CD4-positive, alpha-beta T cell treated with Interleukin-4 for 4 hours (primary cell): ENCODE measurements around the gene CD44.
A peak's percentile ranks its signal among the peaks of the same experiment; 100 is the strongest.
"Not testable (repeated sequence)": the region's sequence is repeated elsewhere in the genome, so short reads cannot be mapped to it uniquely, and the experiment has no call there.

Experiments used
- DNase-seq: peaks from one replicate; pipeline ENCODE4 v3.0.0-alpha.2; 2020

CD44 gene

DNA sequence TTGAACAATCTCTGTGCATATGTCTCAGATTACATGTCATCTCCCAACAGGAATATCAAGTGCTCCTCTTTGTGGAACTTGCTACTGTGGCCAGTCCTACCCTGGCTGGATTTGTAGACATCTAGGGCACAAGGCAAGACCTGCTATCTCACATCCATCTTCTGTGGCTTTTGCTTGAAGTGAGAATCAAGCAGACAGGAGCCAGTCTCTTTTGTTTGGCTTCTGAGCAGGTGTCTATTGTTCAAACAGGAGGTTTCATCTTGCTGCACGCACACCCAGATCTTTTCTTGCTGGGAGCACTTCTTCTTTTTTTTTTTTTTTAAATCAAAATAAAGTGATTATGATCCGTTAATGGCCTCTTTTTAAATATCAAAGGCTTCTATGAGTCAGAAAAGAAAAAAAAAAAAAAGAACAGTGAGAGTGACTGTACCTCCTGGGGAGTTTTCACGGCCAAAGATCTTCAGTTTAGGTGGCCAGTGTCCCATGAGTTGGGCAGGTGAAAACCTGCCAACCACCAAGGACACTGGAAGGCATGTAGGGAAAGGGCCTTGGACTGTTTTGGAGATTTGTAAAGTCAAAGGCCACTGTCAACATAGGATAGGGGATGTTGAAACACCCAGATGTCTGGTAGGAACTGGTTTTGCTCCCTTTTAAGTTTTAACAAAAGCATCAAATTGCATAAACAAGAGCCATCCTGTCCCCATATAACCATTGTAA lies 78.1 kb downstream of the CD44 start:
- peak; percentile 82 for DNase-seq

DNA sequence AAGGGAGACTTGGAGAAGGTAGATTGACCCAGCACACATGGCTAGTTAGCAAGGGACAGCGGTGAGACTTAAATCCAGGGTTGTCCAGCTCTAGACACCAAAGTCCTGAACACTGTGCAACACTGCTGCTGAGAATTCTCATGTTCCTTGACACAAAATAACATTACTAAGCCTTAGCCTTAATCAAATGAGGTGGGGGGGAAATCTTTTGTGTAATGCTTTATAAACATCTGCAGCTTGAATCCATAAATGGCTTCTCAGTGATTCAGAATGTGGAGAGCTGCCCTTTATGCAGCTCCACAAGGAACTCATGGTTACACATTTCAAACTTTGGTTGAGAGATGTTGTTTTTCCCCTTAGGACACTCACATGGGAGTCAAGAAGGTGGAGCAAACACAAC lies 80.0 kb downstream of the CD44 start:
- DNase-seq, result no peak

DNA sequence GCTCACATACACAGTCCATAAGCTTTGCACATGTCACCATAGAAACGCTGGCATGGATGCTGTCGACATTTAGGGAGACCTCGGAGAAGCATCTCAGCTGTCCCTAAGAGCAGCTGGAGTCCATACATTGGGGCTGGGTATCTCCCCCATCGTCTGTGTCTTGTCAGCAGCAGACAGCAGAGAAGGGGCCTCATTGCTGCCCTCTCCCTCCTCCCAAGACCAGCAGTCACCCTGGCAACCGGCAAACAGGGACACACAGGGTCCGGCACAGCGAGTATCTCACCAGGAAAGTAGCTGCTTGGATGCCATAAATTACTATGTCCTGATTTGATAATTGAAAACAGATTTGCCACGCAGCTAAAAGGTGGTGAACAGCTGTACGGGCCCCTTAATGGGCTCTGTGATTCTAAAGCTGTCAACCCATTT lies 84.4 kb downstream of the CD44 start:
- DNase-seq, result no peak

DNA sequence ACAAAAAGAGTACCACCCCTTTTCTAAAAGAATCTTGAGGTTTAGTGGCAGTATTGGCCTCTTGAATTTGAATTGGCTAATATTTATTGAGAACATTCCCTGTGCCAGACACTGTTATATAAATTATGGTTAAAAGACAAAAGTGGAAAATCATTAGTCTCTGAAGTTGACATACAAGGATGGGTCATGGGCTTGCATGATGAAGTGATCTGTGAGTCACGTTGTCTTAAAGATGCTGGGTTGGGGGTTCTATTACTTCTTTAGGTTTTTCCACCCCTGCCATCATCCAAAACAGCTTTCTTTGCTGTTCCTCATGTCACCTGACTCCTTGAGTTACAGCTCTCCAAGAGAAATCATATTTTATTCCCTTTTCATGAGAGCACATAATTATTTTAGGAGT lies 85.0 kb downstream of the CD44 start:
- DNase-seq, result no peak

DNA sequence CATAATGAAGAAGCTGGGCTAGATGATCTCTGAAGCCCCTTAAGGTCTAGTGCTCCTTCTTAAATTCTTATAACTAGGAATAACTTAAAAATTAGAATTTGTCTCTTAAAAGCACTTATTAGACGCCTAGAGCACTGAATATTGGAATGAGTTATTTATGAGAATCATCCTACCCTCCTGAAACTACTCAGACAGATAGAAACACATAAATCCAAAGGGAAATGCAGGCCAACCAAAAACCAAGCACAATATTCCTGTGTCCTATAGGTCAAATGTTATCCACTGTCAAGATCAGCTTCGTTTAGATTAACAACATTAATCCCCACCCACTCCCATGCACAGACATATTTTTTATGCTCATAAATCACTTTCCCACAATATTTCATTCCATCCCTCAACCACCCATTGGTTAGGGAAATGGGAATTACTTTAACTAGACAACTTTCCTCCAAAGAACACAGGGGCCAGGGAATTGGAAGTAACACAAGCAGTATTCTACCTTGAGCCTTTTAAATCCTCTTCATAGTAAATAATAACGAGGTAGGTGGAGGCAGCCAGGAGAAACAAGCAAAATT lies 87.1 kb downstream of the CD44 start:
- no peak for DNase-seq

DNA sequence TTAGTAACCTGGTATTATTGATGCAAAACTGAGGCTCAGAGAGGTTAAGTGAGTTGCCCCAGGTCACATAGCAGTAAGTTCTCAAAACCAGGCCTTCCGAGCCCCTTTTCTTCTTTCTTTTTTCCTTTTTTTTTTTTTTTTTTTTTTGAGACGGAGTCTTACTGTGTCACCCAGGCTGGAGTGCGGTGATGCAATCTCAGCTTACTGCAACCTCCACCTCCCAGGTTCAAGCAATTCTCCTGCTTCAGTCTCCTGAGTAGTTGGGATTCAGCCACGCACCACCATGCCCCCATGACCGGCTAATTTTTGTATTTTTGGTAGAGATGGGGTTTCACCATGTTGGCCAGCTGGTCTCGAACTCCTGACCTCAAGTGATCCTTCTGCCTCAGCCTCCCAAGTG lies 87.8 kb downstream of the CD44 start:
- not testable (repeated sequence) for DNase-seq

DNA sequence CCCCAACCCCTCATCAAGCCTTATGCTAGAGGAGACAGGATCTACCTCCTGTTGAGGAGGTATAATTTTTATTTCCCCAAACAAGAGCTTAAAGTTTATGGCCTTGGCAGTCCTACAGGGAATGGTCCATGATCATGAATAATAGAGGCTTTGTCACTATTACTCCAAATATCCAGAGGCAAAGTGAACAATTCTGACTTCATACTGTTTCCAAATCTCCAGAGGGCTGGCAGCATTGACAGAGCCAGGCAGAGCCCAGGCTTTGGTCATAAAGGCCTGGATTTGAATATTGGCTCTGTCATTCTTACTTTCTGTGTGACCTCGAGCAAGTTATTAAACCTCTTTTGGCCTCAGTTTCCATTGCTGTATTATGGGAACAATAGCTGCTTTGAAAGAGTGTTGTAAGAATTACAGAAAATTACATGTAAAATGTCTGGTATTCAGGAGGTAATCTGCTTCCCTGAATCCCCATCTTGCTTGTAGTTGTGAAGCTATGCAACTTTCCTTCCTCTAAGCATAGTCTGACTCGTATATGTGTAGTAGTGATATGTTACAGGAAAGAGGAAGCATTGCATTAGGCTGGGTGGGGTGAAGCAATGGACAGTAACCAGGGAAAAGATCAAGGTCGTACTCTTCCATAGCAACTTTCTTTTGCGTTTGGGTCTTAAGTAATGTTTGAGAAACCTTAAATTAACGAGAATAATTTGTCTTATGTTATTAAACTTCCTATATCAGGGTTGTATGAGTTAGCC lies 88.8 kb downstream of the CD44 start:
- DNase-seq, result no peak

DNA sequence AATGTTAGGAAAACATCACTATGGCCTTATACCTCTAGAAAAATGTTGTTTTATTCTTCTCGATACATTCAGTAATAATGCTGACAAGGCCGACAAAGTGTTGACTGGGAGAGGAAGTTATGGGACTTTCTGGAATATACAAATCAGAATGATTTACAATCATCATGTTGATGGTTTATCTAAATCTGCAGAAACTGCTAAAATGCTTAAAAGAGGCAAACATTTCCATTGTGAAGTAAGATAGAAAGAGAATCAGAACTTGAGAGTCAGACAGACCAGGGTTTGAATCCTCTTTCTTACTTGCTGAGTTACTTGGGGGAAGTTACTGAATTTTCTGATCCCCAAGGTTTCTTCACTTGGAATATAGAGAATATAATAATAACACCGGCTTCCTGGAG lies 89.4 kb downstream of the CD44 start:
- DNase-seq, result no peak

DNA sequence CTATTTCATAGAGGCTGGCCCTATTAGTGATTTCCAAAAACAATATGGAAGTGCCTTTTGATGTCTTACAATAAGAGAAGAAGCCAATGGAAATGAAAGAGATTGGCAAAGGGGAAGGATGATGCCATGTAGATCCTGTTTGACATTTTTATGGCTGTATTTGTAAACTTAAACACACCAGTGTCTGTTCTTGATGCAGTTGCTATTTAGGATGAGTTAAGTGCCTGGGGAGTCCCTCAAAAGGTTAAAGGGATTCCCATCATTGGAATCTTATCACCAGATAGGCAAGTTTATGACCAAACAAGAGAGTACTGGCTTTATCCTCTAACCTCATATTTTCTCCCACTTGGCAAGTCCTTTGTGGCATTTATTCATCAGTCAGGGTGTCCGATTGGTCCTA lies 91.4 kb downstream of the CD44 start:
- DNase-seq, result no peak

DNA sequence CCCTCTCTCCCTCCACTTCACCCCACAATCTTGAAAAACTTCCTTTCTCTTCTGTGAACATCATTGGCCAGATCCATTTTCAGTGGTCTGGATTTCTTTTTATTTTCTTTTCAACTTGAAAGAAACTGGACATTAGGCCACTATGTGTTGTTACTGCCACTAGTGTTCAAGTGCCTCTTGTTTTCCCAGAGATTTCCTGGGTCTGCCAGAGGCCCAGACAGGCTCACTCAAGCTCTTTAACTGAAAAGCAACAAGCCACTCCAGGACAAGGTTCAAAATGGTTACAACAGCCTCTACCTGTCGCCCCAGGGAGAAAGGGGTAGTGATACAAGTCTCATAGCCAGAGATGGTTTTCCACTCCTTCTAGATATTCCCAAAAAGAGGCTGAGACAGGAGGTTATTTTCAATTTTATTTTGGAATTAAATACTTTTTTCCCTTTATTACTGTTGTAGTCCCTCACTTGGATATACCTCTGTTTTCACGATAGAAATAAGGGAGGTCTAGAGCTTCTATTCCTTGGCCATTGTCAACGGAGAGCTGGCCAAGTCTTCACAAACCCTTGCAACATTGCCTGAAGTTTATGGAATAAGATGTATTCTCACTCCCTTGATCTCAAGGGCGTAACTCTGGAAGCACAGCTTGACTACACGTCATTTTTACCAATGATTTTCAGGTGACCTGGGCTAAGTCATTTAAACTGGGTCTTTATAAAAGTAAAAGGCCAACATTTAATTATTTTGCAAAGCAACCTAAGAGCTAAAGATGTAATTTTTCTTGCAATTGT lies 92.3 kb downstream of the CD44 start:
- no peak for DNase-seq

DNA sequence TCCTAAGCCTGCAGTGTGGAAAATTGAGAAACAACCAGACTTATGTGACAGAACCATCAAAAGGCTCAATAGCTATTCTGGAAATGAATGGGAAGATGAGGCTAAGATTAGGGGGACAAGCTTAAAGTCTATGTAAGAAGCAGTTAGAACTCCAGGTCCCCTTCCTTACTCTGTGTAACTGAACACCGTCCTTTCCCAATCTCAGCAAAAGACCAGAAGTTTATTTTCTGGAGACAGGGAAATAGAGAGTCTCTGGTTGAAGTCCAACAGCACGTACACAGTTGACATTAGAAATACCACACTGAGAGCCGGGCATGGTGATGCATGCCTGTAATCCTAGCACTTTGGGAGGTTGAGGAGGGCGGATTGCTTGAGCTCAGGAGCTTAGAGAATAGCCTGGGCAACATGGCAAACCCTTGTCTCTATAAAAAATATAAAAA lies 93.9 kb downstream of the CD44 start:
- DNase-seq, result no peak

DNA sequence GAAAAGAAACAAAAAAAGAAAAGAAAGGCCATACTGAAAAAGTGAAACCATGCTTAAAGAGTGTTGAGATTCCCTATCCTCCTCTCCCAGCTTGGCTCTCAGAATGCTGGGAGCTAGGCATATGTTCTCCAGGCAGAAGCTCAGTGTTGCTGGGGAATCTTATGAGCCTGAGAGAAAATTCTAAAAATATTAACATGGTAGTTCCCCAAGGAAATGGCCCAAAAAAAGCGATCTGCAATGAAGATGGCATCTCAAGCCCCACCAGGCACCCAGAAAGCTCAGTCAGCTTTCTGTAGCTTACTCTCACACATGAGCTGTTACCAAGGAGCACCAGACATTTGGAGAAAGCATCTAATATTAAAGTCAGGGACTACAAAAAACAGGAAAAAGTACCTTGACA lies 94.5 kb downstream of the CD44 start:
- no peak for DNase-seq

DNA sequence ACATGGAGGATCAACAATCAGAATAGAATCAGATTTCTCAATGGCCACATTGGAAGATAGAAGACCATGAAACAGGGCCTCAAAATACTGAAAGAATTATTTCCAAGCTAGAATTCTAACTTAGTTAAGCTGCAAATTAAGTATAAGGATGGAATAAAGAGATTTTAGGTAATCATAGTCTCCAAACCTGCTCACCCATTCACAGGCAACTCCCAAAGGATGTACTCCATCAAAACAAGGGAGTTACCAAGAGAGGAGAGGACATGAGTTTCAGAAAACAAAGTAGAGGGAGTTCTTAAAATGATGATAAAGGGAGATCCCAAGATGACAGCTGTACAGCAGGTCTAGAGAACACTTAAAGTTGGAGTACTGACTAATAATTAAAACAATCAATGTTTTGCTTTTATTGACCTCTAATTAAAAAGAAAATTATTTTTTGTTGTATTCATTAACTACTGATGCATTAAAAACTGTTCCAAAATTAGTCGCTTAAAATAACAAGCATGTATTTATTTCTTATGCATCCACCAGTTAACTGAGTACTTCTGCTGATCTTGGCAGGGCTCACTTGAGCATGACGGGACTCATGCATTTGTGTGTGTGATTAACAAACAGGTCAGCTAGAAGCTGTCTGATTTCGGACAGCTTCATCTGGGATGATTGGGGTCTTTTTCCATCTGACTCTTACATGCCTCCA lies 95.6 kb downstream of the CD44 start:
- DNase-seq, result no peak

DNA sequence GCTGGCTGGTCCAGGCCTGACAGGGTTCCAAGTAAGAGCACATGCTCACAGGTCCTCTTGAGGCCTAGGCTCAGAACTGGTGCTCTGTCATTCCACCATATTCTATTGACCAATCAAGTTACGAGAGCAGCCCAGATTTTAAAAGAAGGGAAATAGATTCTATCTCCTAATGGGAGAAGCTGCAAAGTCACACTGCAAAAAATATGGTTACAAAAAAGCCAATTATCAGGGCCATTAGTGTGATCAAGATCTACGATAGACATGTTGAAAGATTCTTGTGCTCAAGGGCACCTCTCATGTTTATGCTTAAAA lies 96.1 kb downstream of the CD44 start:
- DNase-seq, result no peak

DNA sequence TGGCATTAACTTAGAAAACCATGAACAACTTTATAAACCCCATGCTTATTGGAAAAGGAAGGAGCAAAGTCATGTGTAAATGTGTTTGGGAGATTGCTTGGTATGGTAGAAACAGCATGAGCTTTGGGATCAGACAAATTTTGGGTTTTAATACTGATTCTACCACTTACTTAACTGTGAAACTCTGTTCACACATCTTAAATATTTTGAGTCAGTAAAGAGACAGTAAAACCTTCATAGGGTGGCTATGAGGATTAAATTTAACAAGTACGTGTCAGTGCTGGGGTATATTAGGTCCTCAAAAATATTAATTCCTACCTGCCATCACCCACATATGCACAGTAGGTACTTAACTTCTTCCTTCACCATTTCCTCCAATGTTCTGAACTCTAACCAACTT lies 96.5 kb downstream of the CD44 start:
- no peak for DNase-seq

DNA sequence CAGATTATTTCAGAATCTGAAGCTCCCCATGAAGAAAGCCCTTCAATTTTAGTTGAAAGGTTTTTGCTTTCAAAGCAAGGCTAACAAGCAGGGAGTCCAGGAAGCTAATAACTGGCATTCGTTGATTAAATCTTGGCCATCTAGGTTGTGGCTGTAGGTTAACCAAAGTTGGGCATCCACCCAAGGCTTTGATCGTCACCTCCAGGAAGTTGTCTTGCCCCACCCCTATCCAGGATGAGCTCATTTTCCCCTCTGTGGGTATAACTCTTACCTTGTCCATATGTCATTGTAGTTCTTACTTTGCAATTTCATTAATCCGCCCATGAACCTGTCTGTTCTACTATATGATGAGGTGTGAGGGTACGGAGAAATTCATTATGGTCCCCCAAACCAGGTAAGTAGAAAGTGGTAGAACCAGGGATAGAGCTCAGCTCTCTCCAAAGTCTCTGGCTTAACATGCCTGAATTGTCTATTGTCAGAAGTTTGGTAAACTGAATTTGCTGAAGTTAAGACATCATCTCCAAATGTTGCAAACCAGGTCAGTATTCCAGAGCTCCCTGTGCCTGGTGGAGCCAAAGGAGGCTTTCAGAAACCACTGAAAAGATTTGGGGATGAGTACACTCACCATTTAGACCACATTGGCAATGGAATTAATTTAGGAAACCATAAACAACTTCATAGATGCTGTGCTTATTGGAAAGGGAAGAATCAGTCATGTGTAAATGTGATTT lies 97.1 kb downstream of the CD44 start:
- DNase-seq, result peak; percentile 87

DNA sequence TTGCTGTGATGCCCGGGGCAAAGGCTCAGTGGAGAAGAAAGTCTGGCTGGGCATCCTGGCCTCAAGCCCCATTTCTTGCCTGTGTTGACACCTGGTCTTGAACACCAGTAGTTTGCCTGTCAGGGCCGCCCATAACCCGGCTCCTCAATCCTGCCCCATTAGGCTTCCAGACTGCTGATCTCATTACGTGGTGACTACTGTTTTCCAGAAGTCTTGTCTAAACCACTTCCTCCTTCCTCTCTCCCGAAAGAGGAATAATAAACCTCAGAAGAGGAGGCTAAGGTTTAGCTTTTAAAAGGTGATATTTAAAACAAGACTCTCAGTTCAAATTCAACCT lies 97.7 kb downstream of the CD44 start:
- no peak for DNase-seq

DNA sequence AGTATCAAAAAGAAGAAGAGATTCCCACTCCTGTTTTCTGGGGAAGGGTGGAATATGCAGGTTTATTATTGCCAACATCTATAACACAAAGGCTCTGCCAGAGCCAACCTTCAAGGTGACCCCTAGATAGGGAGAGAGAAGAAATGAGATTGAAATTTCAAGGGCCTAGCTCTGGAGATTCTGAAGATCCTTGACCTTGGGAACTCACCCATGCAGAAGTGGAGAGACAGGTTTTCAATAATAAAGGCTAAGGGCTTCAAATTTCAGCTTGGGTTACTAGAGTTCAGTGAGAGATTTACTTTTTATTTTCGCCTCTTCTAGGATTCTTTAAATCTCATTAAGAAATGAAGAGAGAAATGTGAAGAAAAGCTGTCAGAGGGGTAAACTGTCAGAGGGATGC lies 98.4 kb downstream of the CD44 start:
- DNase-seq, result no peak

DNA sequence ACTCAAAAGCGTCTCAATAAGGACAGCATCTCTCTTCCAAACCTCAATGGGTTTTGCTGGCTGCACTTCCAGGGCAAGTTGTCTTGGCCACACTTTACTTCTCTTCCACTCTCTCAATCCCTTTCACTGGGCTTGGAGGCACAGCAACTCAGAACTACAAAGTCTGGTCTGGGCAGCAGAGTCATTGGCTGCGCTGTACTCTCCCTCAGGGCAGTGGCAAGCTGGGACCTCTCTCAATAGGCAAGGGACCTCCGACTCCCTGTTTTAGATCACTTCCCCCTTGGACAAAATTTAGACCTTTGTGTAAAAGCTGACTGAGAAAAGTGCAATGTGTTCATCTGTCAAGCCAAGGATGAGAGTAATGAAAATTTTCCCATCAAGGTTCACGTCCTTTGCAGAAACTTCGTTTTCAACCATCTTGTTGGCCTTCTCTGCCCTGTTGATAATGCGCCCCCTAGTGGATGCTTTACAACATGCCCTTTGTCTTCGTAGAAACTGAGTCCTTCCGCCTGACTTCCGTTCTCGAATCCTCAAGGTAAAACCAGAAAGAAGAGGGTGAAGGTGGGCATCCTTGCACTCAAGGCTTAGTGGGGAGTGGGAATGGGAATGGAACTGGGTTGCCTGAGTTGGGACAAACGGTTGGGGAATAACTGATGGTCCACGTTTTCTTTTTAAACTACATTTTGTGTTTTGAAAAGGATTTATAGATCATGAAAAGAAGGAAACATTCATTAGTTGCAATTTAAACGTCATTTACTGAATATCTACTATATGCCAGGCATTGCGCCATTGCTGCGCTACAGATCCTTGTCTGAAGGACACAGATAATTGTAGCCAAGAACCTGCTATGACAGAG lies 99.1 kb downstream of the CD44 start:
- DNase-seq, result peak; percentile 67

DNA sequence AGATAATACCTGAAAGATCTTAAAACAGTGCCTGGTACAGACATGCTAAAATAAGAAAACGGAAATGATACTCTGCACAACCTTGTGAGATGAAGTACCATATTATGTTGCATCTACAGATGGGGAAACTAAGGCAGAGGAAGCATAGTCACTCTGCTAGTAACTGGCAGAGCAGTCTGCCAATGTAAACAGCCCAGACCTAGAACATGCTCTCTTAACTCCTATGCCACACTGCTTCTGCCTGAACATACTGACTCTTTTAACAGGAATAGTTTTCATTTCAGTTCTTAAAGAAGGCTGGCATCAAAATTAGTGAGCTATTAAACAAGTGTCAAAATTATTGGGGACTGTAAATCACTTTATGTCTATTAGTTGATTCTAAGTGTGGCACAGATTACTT lies 99.9 kb downstream of the CD44 start:
- no peak for DNase-seq

DNA sequence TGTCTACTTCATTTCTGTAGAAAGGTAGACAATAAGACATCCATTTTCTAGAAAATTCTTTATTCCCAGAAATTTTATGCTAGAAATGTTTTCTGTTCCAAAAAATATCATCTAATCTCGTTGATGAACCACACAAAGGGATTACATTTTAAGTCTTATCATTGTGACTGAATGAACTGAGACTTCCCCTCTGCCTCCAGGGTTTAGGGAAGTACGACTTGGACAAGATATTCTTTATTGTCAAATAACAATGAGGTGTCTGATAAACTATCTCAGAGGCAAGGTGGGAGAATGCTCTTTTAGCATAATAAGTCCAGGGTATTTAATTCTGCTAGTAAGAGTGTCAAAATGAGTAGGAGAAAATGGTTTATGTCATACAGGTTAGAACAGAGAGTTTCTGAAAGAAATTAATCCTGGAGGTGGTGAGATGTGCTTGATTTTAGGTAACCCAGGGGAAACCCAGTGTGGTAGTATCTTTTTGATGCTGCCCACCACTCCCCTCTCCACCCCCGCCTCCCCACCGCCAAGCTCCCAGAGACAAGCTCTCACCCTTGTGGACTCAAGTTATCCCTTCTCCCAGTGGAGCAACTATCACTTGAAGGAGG lies 100.6 kb downstream of the CD44 start:
- DNase-seq, result no peak
